HG02885 (cell line): ENCODE data around the gene MYO5C.

Source experiments
- ATAC-seq: cut with Tn5 transposase; IDR thresholded peaks from one replicate; pipeline ENCODE4 v1.9.1; 2021; ENCODE audit warnings: mild to moderate bottlenecking; ENCODE audit not compliant: unreplicated experiment, poor library complexity

The MYO5C gene, protein sequence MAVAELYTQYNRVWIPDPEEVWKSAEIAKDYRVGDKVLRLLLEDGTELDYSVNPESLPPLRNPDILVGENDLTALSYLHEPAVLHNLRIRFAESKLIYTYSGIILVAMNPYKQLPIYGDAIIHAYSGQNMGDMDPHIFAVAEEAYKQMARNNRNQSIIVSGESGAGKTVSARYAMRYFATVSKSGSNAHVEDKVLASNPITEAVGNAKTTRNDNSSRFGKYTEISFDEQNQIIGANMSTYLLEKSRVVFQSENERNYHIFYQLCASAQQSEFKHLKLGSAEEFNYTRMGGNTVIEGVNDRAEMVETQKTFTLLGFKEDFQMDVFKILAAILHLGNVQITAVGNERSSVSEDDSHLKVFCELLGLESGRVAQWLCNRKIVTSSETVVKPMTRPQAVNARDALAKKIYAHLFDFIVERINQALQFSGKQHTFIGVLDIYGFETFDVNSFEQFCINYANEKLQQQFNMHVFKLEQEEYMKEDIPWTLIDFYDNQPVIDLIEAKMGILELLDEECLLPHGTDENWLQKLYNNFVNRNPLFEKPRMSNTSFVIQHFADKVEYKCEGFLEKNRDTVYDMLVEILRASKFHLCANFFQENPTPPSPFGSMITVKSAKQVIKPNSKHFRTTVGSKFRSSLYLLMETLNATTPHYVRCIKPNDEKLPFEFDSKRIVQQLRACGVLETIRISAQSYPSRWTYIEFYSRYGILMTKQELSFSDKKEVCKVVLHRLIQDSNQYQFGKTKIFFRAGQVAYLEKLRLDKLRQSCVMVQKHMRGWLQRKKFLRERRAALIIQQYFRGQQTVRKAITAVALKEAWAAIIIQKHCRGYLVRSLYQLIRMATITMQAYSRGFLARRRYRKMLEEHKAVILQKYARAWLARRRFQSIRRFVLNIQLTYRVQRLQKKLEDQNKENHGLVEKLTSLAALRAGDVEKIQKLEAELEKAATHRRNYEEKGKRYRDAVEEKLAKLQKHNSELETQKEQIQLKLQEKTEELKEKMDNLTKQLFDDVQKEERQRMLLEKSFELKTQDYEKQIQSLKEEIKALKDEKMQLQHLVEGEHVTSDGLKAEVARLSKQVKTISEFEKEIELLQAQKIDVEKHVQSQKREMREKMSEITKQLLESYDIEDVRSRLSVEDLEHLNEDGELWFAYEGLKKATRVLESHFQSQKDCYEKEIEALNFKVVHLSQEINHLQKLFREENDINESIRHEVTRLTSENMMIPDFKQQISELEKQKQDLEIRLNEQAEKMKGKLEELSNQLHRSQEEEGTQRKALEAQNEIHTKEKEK (N-terminal part only)

DNA sequence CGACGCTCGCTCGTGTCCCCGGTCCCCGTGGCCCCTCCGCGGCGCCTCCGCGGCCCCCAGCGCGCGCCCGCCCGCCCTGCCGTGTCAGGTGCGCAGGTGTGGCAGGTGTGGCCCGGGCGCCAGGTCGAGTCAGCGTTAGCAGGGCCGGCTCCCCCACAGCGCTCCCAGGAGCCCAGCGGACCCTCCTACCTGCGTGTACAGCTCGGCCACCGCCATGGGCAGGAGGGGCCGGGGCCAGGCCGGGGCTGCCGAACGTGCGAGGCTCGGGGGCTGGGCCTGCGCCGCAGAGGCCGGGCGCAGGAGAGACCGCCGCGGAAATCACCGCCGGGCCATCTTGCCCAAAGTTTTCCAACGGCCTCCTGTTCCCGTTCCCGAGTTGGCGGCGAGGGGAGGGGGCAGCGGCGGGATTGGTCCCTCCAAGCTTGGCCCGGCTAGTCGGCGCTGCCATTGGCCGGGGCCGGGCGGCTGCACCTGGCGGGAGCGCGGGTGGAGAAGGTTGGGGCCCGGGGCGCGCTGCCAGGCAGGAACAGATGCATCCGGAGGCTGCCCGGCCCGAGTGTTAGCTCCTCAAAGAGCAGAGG, at the start of gene MYO5C:
Gene MYO5C (minus strand): TSS at position 384 of the 581 bp plus-strand sequence. CDS start 168 bp downstream, at position 216.
- ATAC-seq, result no peak

DNA sequence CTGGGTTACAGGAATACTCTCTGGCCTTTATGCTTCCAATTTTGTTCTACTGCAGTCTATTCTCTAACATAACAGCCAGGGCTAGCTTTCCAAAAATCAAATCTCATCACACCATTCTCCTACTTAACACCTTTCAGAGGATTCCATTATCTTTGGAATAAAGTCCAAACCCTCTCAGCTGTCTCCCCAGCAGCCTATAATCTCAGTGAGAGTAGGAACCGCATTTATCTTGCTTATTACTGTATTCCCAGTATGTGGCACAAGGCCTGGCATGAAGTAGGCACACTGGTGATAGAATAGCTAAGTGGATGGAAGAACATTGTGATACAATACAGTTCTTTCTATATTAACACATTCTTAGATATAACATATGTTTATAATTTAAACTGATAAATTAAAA, 49.0 kb upstream of the MYO5C start:
- no peak for ATAC-seq

DNA sequence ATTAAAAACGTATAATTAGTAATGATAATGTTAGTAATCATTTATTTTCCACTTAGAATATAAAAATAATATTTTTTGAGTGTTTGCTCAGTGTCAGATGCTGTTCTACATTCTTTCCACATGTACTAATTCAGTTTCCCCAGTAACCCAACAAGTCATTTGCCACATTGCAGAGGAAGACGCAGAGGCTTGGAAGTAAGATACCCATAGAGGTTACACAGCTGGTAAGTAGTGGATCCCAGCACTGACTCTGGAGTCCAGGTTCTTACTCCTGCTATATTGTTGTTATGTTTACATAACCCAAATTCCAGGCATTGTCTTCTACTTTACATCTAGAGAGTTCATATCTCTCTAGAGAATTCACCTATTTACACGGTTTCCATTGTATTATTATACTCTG, 48.2 kb upstream of the MYO5C start:
- no peak for ATAC-seq

DNA sequence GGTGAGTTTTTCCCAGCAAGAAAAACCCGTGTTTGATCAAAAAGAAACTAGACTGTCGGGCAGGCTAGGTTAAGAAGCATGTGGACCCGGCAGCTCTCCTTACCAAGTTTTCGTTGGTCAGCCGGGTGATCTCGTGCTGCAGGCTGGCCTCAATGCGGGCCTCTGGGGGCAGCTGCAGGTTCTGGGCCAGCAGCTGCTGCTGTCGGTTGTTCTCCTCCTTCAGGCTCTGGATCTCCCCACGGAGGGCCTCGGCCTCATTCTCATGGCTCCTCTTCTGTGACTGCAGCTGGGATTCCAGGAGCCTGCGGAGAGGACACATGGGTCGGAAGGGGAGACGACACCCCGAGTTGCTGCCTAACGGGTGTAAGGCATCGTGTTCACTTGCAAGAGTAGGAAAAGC, 44.5 kb upstream of the MYO5C start:
- ATAC-seq, result no peak

DNA sequence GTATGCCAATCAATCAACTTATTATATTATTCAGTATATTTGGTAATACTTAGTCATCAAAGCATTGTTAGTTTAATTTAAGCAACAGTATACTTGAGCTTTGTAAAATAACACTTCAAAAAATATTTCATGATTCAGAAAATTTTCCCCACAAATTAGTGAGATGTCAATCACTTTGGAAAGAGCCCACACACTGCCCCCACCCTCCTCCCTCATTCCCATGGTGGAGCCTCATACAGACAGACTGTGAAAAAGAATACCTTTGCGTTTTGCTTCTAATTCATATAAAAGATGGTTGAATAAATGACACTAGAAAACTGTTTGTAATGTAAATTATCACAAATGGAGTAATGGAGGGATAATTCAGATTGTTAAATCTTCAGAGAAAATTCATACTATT, 43.3 kb upstream of the MYO5C start:
- no peak for ATAC-seq

DNA sequence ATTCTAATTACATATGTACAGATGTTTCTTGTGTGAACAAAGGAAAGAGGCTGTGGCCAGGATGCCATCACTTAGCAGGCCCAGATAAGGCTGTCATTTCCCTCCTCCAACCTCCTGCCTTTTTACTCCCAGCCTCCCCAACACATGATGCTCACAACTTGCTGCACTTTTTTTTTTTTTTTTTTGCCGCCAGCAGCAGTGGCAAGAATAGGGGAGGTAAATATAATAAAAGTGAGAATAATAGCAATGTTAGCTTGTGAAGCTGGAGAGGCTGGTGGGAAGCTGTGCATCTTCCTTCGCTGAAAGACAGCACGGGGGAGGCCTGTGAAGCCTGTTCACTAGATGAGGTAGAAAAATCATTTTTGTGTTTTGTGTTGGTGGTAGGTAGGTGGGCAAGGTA, 42.5 kb upstream of the MYO5C start:
- ATAC-seq, result no peak

DNA sequence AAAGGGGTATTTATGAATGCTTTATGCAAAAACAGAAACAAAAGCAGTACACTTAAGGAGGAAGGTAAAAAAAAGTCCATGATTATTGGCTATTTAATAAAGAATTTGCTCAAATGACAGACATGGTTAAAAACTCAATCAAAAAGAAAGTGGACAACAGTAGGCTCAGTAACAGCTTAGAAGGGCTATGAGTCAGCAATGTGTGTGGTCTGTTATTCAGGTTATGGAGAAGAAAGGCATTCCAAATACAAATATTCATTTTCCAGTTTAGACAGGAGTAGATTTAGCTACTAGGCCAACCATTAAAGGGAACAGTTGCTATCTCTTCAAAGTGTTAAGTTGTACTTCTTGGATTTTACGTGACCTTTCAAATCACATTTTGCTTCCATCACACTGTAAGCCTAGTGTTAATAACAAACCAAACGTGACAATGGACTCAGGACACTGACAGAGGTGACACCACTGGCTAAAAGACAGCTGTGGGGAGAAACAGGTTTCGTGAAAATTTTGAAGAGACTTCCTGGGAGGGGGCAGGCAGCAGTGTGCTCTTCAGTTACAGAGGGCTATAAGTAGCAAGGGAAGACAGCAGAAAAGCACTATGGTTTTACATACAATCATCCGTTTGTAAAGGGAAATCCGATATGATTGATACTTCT, 41.7 kb upstream of the MYO5C start:
- ATAC-seq, result no peak

DNA sequence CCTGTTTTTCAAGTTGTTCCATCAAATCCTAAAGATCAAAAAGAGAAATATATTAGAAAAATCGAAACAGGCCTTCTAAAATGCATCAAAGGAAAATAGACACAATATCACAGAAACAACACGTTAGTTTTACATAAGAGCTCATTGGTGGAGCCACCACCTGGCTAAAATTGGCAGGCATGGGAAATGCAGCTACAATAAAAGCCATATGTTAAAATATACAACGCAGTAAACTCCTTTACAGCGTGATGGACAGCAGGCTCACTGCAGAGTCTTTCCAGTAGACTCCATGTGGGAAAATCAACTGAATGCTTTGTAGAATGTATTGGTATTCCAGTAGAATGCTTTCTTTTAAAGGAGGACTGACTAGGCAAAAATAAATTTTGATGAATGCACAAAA, 40.9 kb upstream of the MYO5C start:
- no peak for ATAC-seq

DNA sequence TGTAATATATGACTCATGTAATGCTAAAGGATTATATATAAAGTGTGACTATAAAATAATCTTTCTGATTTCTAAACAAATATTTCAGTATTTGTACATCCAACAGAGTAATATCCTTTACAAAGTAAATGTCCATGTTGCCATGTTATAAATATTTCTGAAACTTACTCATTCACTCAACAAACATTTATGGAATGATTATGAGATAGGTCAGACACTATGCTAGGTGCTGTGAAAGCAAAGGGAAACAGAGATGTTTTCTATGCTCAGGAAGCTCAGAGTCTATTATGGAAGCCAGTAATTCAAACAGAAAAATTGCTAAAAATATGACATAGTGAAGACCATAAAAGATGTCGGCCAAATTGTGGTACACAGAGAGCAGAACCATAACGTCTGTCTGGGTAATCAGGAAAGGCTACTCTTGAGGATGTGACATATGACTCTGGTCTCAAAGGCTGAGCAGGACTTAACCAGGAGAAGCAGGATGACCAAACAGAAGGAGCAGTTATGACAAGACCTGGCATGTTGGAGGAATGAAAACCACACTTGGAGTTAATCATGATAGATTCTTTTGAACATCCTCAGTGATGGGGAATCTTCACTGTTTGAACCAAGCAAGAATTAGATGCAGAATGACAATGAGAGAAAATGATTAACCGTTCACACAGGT, 39.0 kb upstream of the MYO5C start:
- ATAC-seq, result no peak

DNA sequence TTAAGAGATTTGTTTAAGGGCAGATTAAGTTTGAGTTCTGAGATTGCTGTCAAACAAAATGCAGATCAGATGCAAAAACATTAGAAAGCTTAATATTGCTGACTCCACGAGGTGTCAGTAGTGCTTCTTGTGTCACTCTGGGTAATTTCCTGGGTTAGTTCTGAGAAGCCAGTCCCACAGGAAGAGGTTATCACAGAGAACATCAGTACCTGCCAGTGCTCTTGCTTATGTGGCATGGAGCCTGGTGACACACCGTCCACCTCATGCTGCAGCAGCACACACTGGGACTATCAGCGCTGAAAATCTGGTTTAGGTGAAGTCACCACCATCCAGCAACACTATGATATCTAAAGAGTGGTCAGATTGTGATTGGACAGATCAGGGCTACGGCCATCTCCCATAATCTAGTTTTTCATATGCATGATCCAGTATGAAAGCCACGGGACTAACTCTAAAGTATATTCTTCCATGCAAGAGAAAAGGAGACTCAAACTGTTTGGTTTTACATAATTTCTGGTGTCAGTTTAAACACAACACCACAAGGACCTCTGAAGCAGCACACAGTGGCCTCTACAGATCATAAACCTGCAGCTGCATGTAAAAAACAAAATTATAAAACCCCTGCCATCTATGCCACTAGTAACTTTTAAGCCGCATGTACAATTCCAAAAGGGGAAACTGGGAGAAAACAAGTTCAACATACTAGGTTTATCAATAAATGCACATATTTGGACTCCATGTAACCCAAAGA, 36.1 kb upstream of the MYO5C start:
- ATAC-seq, result peak; percentile 90

DNA sequence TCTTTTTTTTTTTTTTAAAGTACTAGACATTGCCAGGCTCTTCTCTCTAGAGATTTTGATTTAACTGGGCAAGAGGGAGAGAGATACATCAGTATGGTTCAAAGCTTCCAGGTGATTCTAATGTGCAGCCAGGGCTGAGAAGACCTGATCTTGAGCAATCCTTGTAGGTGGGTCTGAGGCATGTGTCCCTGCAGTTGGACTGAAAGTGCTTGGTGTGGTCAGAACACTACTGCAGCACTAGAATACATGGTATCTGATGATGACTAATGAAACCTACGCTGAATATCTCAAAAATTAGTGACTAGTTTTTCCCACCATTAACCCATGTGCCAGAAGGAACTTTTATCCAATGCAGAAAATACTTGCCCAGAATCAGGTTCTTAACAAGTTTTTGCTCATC, 34.4 kb upstream of the MYO5C start:
- ATAC-seq, result no peak

DNA sequence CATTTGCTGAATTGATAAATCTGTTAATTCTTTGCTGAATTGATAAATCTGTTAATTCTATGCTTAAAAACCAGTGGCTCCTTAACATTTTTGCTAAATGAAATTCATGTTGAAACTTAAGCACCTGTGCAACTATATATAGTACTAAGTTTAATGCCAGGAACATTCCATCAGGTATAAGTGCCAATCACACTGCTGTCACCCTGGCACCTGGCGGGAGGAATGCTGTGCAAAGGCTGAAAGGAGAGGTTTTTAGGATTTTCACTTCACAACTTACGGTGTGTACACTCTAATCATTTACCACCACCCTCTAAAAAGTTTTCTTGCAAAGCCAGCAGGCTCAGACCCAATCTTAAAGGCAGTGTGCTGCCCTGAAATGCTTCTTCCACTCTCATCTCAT, 33.5 kb upstream of the MYO5C start:
- no peak for ATAC-seq

DNA sequence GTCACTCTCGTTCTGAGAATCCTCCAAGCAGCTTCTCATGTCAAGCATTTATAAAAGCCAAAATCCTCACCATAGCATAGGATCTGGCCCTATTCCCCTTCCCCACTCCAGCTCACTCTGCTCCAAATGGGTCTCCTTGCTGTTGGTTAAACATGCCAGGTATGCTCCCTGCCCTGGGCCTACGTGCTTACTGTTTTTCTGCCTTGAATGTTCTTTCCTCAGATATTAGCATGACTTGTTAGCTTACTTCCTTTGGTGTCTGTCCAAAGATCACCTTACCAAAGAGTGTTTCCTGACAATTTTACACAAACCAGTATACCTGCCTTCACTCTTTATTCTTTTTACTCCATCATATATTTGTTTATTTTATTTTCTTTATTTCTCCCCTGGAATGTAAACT, 33.1 kb upstream of the MYO5C start:
- ATAC-seq, result no peak

DNA sequence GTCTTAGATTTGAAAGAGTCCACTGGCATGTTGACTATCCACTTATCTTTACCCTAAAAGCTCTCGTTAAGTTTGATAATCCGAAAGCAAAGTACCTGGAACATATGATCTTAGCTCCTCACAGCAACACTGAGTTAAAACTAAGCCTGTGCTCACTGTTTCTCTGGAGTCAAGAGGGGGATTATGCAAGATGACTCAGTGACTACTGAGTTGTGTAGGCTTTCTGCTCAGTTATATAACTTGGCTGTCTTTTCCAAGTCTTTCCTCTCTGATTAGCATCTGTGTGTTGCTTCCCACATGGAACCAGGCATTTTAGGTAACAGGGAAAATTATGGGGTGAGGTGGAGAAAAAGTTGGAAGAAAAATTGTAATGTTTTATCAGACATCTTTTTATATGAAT, 31.2 kb upstream of the MYO5C start:
- ATAC-seq, result no peak

DNA sequence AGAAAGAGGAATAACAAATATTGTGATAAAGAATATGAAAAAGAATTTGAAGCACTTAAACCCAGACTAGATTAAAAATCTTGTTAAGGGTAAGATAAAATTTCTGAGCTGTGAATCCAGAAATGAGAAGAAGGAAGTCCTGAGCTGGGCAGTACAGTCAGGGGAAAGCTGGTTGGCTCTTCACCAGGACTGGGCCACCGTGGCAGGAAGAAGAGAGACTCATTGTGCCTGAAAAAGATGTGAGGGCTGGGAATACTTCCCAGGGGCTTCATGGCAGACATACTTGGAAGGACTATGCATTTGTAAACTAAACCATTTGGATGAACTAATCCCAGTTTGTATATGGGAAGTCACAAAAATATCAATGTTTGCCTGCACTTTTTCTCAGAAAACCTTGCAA, 28.5 kb upstream of the MYO5C start:
- no peak for ATAC-seq

DNA sequence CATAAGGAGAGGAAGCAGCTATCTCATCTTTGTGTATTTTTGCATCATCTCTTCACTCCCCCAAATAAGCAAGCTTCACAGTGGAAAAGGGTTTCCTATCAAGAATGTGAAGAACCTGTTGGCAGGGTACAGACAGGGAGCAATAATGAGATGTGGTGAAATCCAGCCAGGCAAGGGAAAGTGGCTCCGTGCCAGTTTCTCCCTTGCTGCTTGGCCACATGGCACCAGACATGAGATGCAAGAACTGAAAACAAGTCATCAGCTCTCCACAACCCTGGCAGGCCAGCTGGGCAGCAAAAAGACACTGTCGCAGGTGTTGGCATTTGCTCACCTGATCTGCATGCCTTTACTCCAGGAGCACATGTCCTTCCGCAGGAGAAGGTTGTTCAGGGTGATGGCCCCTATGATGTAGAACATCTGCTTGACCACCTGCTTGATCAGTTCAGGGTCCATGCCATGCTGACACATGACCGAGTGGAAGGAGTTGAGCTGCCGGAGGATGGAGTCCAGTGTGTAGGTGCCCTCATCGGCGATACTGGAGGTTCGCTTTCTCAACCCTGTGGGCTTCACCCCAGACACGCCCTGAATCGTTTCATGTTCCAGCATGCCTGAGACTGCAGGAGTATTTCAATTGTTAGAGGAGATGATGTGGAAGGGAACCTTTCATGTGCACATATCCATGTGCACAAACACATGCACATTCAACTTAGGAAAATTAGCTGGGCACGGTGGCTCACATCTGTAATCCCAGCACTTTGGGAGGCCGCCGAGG, 23.3 kb upstream of the MYO5C start:
- ATAC-seq, result no peak

DNA sequence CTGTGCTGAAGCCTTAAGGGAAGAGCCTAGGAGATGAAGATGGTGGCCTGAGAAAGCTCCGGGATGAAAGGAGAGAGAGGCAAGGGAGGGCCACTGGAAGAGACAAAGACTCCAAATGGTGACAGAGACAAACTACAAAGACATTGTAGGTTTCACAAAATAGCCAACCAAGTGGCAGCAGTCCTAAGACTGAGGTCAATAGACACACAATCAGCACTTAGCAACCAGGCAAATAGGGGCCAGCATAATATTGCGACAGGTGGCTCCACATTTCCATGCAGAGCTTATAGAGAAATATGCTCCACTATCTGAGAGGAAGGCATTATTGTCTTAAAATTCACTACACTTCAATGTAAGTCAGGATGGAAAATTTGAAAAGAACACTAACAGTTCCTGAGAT, 22.1 kb upstream of the MYO5C start:
- no peak for ATAC-seq

DNA sequence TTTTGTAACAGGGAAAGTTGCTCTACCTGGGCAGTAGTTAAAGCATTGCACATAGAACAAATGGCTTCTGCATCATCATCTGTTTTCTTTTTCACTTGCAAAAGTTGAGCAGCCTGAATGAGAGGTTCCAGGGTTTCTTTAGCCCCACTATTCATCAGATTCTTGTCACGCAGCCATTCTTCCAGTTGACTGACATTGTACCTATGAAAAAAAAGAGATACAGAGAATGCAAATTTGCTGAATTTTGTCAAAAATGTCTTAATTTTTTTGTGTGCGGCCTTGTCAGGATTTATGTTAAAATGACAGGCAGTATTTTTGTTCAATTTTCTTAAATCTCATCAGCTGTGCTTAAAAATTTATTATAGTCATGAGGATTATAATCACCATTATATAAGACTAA, 21.4 kb upstream of the MYO5C start:
- no peak for ATAC-seq
